Endothelial cell of umbilical vein (primary cell): ENCODE data around the gene TUBGCP2. TPM values are rescaled to one million over a fixed set of nuclear protein-coding genes. Genes with fewer than 3 reads are reported as not detected.

Experiments used
- BruUV-seq: library from RNA; stranded (reverse); fragments of 400-500 nt; replicated peaks from 2 replicates; lab custom pipeline; 2021; lab: Mats Ljungman, UMichigan
- CTCF ChIA-PET: fragments of 300-600, 350-600 bp; sonication (Branson Sonifier 250); formaldehyde crosslinking; loops from one replicate; lab custom pipeline; 2021; ENCODE audit warnings: antibody characterized with exemption, inconsistent platforms; lab: Charles Lee
- POLR2A ChIA-PET: fragments of 300-600, 350-600 bp; sonication (Branson Sonifier 250); formaldehyde crosslinking; loops from one replicate; lab custom pipeline; 2021; ENCODE audit warnings: antibody characterized with exemption, inconsistent platforms; lab: Charles Lee
- DNase-seq: peaks from one replicate; pipeline ENCODE4 v3.0.0-alpha.2; 2011; ENCODE audit warnings: low read depth, low spot score
- FAIRE-seq: peaks from 2 replicates; lab custom pipeline; 2011; peaks lifted over from hg19 to GRCh38; lab: Jason Lieb, UNC
- H2AFZ ChIP-seq: 2 replicates; pipeline ENCODE4 v1.6.0; 2012; ENCODE audit warnings: low read depth, low read length, control low read depth, inconsistent platforms
- H3K27ac ChIP-seq: 2 replicates; pipeline ENCODE4 v1.5.1; 2011; ENCODE audit warnings: low read depth, mild to moderate bottlenecking, control low read depth, low read length, moderate library complexity; ENCODE audit not compliant: insufficient read depth
- H3K27me3 ChIP-seq, 2 experiments: 2 replicates each; pipeline versions ENCODE4 v1.6.0 to v1.6.1; 2011; ENCODE audit warnings: low read length in 2 of 2, mixed read lengths in 1 of 2; ENCODE audit not compliant: control insufficient read depth in 2 of 2, insufficient read depth in 2 of 2
- H3K36me3 ChIP-seq, 2 experiments: 2 replicates in 1 of 2; 3 replicates in 1 of 2; pipeline ENCODE4 v1.5.1; 2011; ENCODE audit warnings: low read length in 2 of 2, mild to moderate bottlenecking in 1 of 2, moderate library complexity in 1 of 2; ENCODE audit not compliant: control insufficient read depth in 2 of 2, insufficient read depth in 2 of 2; ENCODE audit errors: extremely low read depth in 1 of 2
- H3K4me1 ChIP-seq: 3 replicates; pipeline ENCODE4 v1.5.1; 2011; ENCODE audit warnings: mild to moderate bottlenecking, low read length; ENCODE audit not compliant: control insufficient read depth, insufficient read depth; ENCODE audit errors: extremely low read depth
- H3K4me2 ChIP-seq: 2 replicates; pipeline ENCODE4 v1.6.1; 2011; ENCODE audit warnings: low read length, control low read depth, mixed read lengths; ENCODE audit not compliant: insufficient read depth
- H3K4me3 ChIP-seq, 3 experiments: fragments of 200-600 bp in 1 of 3; sonication (generic), shearing (Covaris generic) in 1 of 3; replicated peaks in 1 of 3; 2 replicates each; pipeline ENCODE4 v1.5.1; 2011 to 2016; ENCODE audit warnings: control low read depth in 3 of 3, low read length in 3 of 3, mild to moderate bottlenecking in 2 of 3, inconsistent platforms in 1 of 3, low read depth in 1 of 3, moderate library complexity in 1 of 3; ENCODE audit not compliant: insufficient read depth in 1 of 3
- H3K79me2 ChIP-seq: 2 replicates; pipeline ENCODE4 v1.6.0; 2012; ENCODE audit warnings: low read length, inconsistent platforms; ENCODE audit not compliant: control insufficient read depth, insufficient read depth
- H3K9ac ChIP-seq: replicated peaks from 2 replicates; pipeline ENCODE3; 2011; ENCODE audit warnings: low read length, control low read depth; ENCODE audit not compliant: insufficient read depth; ENCODE audit errors: extremely low read depth
- H3K9me1 ChIP-seq: replicated peaks from 3 replicates; pipeline ENCODE4 v1.6.0; 2011; ENCODE audit warnings: mild to moderate bottlenecking, low read length; ENCODE audit not compliant: control insufficient read depth, insufficient read depth; ENCODE audit errors: extremely low read depth
- H3K9me3 ChIP-seq: replicated peaks from 2 replicates; pipeline ENCODE4 v1.5.1; 2012; ENCODE audit warnings: low read length, inconsistent platforms; ENCODE audit not compliant: control insufficient read depth, insufficient read depth
- H4K20me1 ChIP-seq: replicated peaks from 2 replicates; pipeline ENCODE3; 2011; ENCODE audit warnings: mild to moderate bottlenecking, low read length; ENCODE audit not compliant: control insufficient read depth, insufficient read depth; ENCODE audit errors: extremely low read depth
- EZH2 ChIP-seq: IDR thresholded peaks from 2 replicates; pipeline ENCODE4 v1.6.1; 2012; ENCODE audit warnings: borderline replicate concordance, low read depth, mild to moderate bottlenecking, moderate library complexity, low read length, inconsistent platforms; ENCODE audit not compliant: severe bottlenecking
- FOS ChIP-seq: IDR thresholded peaks from 2 replicates; pipeline ENCODE4 v1.6.1; 2011; ENCODE audit warnings: mild to moderate bottlenecking, low read length, moderate library complexity, borderline replicate concordance; ENCODE audit not compliant: insufficient read depth
- GATA2 ChIP-seq: IDR thresholded peaks from 2 replicates; pipeline ENCODE4 v1.7.0; 2011; ENCODE audit warnings: low read depth, mild to moderate bottlenecking, moderate library complexity, mixed read lengths, low read length; ENCODE audit not compliant: insufficient read length, insufficient read depth
- JUN ChIP-seq: IDR thresholded peaks from 2 replicates; pipeline ENCODE4 v1.6.1; 2011; ENCODE audit warnings: borderline replicate concordance, low read depth; ENCODE audit not compliant: insufficient read length, insufficient read depth
- MAX ChIP-seq: IDR thresholded peaks from 2 replicates; pipeline ENCODE4 v1.6.1; 2011; ENCODE audit not compliant: insufficient read depth, insufficient read length
- MYC ChIP-seq: IDR thresholded peaks from one replicate; pipeline ENCODE4 v1.6.1; 2011; ENCODE audit warnings: mild to moderate bottlenecking, low read depth, low read length
- POLR2A ChIP-seq: IDR thresholded peaks from 2 replicates; pipeline ENCODE4 v1.6.1; 2012; ENCODE audit warnings: low read depth, mild to moderate bottlenecking, control low read depth, low read length
- POLR2AphosphoS5 ChIP-seq: IDR thresholded peaks from 2 replicates; pipeline ENCODE4 v1.6.1; 2012; ENCODE audit warnings: low read depth, mild to moderate bottlenecking, control low read depth, low read length, moderate library complexity; ENCODE audit not compliant: insufficient read depth
- dilution Hi-C: fragments of 300-500 bp; cut with MboI; formaldehyde crosslinking; loops from one replicate; pipeline ENCODE4 v1.15.0; 2019; ENCODE audit warnings: low sequenced_read_pairs; ENCODE audit not compliant: extremely low pct_ligation_motif_present
- intact Hi-C: fragments of 100-400 bp; cut with micrococcal nuclease; formaldehyde crosslinking; loops from one replicate; pipeline ENCODE4 v1.10.0; 2022
- polyA plus RNA-seq, 4 experiments: library from polyadenylated mRNA; depleted of rRNA in 3 of 4; stranded (reverse) in 3 of 4; unstranded in 1 of 4; fragments of >200 nt; gene quantifications; 2 replicates each; pipeline versions ENCODE4 v1.2.1 to v1.2.3, GENCODE V29; 2011 to 2012; ENCODE audit warnings: missing spikeins in 1 of 4
- total RNA-seq: library from RNA; stranded (reverse); gene quantifications from 2 replicates; pipeline ENCODE4 v1.2.3, GENCODE V29; 2021
- TF ChIP-seq, protein P1 (sequence below), 2 donors: IDR thresholded peaks; 1 replicate in 1 of 2; 2 replicates in 1 of 2; pipeline ENCODE4 v1.5.1; 2011; ENCODE audit warnings: low read length in 2 of 2, mild to moderate bottlenecking in 2 of 2, moderate library complexity in 2 of 2, control low read depth in 1 of 2, inconsistent platforms in 1 of 2, low read depth in 1 of 2; ENCODE audit not compliant: insufficient read depth in 1 of 2; ENCODE audit errors: extremely low read depth in 1 of 2

TUBGCP2 gene
- total and polyA plus RNA-seq, 2 donors (not counting 3 experiments of a cell fraction or from before 2014, with no cell fraction given), result 37.1 to 53.1 TPM

DNA sequence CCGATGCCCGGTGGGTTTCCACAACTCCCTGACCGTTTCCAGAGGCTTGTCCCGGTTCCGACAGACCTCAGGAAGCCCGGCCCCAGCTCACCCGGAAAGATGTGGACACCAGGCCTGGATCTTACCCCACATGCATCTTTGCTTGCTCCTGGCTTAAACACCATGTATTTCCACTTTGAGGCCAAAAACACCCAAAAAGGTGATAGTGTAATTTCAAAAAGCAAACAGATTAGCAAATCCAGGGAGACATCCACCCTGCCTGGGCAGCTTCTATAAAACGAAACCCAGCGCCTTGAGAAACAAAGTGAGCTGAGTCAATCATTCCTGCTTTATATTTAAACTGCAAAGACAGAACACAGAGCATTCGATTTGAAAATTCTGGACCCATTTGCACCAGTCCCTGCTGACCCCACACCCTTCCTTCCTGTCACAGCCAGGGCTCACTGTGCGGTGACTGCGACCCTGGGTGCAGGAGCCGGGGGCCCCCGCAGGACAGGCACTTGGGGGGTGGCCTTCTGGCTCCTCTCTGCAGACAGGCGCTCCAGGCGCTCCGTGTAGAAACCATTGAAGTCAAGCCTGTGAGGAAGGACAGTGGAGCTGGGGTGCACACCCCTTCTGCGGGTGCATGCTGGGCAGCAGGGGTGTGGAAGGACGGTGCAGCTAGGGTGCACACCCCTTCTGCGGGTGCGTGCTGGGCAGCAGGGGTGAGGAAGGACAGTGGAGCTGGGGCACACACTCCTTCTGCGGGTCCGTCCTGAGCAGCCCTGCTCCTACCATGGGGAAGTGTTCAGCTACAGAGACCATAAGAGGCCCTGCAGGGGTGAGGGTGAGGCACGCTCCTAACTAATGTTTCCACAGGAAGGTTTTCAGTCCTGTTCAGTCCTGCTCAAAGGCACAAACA lies 29.1 kb downstream of the TUBGCP2 start:
- H3K27me3 ChIP-seq, result peaks cover 5 to 10% of the 10 kb centered on the region in 2 experiments
- dilution Hi-C loops, result no loop called here
- no peak for FAIRE-seq
- no peaks in the 10 kb centered on the region for H3K79me2 ChIP-seq
- POLR2A ChIA-PET, result no interaction called here
- H3K4me3 ChIP-seq, result no peak overlapping the region
- H3K9ac ChIP-seq, result no peak overlapping the region
- no peak overlapping the region for H3K27ac ChIP-seq
- no peak overlapping the region for H2AFZ ChIP-seq
- no peak overlapping the region for H3K4me2 ChIP-seq
- H3K4me1 ChIP-seq, result no peaks in the 10 kb centered on the region
- intact Hi-C loops, result no loop called here
- TF ChIP-seq, protein P1, sequence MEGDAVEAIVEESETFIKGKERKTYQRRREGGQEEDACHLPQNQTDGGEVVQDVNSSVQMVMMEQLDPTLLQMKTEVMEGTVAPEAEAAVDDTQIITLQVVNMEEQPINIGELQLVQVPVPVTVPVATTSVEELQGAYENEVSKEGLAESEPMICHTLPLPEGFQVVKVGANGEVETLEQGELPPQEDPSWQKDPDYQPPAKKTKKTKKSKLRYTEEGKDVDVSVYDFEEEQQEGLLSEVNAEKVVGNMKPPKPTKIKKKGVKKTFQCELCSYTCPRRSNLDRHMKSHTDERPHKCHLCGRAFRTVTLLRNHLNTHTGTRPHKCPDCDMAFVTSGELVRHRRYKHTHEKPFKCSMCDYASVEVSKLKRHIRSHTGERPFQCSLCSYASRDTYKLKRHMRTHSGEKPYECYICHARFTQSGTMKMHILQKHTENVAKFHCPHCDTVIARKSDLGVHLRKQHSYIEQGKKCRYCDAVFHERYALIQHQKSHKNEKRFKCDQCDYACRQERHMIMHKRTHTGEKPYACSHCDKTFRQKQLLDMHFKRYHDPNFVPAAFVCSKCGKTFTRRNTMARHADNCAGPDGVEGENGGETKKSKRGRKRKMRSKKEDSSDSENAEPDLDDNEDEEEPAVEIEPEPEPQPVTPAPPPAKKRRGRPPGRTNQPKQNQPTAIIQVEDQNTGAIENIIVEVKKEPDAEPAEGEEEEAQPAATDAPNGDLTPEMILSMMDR (IDR thresholded peaks at IDR 0.05; ENCODE audit: extremely low read depth in 1 of 2, insufficient read depth in 1 of 2, low read depth in 1 of 2, low read length in 2 of 2), result no peak
- no peak for TF ChIP-seq POLR2A
- no peak for TF ChIP-seq EZH2
- no peak for TF ChIP-seq POLR2AphosphoS5
- TF ChIP-seq MAX, result no peak
- TF ChIP-seq GATA2, result no peak
- TF ChIP-seq JUN, result no peak
- TF ChIP-seq MYC, result no peak
- TF ChIP-seq FOS, result no peak
- H3K36me3 ChIP-seq, result peaks cover 4 to 28% of the 10 kb centered on the region in 2 experiments
- DNase-seq, result no peak
- H4K20me1 ChIP-seq, result no peaks in the 10 kb centered on the region
- no peaks in the 10 kb centered on the region for H3K9me1 ChIP-seq
- CTCF ChIA-PET, result no interaction called here
- no peaks in the 10 kb centered on the region for H3K9me3 ChIP-seq
- no TSS peak for BruUV-seq
